Fibroblast of skin of left quadriceps (primary cell): ENCODE measurements around the gene SMARCA2.

Experiments
- DNase-seq, 2 experiments: peaks; one replicate each; pipeline ENCODE4 v3.0.0-alpha.2; 2013; ENCODE audit warnings: low read depth in 2 of 2

Gene SMARCA2

GRCh38 chr9:2039294-2040180 lies 24.4 kb downstream of the SMARCA2 start:
- no peak for DNase-seq

- no peak for DNase-seq
Observed at GRCh38 chr9:2040828-2041227, 25.7 kb downstream of the SMARCA2 start.

- DNase-seq = no peak
Observed at GRCh38 chr9:2041736-2042135, 26.6 kb downstream of the SMARCA2 start.

DNA sequence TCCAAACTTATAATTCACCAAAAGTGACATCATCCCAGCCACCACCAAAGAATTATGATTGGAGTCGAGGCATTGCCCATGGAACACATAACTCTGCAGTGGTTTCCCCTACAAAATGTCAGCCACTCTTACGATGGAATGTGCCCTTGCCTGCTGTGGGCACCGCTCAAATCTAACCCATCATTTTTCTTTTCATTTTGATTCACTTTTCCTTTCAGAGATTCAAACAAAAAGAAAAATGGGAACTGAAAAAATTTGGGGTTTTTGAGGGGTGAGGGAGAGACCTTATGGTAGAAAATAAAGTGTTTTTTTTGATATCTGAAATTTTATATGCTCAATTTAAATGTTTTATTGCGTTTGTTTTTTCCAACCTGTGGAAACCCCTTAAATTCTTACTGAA lies 28.1 kb downstream of the SMARCA2 start:
- DNase-seq = no peak

DNA sequence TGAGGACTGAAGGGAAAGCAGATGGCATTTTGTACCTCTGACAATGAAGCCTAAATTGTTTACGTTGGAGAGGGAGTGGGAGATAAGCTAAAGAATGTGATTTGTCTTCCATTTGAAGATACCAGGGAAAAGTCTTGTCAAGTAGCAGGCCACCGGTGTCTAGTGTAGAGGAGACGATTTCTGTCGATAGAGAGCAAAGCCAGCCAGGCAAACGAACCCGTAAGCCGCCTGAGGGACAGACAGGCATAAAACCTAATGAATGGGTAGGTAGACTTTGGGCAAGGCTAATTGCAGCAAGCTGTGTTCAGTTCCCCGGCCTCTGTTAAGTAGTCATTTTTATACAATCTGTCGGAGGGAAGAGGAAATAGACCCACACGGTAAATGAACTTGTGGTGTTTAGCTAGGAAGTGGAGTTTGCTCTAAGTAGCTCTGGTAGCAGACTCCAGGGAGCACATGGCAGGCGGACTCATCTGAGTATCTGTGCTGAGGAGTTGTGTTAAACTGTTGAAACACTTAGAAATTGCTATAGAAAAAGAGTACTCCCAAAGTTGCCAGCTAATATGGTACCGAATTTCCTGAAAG lies 28.8 kb downstream of the SMARCA2 start:
- no peak for DNase-seq

GRCh38 chr9:2047144-2047671 lies 32.1 kb downstream of the SMARCA2 start:
- DNase-seq = no peak

DNA sequence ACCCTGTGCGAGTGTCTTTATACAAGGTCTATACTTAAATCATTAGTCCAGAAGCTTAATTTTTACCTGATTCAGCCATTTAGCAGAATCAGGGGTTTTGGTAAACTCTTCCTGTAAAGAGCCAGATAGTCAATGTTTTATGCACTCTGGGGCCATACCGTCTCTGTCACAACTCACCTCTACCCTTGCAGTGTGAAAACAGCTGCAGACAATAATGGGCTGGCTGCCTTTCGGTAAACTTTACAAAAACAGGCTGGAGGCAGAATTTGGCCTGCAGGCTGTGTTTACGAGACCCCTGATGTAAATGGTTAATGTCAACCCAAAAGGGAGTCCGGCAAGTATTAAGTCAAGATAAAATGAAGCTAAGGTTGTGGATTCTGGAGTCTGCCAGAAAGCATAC lies 32.8 kb downstream of the SMARCA2 start:
- no peak for DNase-seq

- no peak for DNase-seq
Observed at GRCh38 chr9:2050236-2050635, 35.1 kb downstream of the SMARCA2 start.

- no peak for DNase-seq
Observed at GRCh38 chr9:2053883-2054845, 39.0 kb downstream of the SMARCA2 start.

GRCh38 chr9:2055203-2055658 lies 40.1 kb downstream of the SMARCA2 start:
- no peak for DNase-seq

GRCh38 chr9:2059274-2059929 lies 44.3 kb downstream of the SMARCA2 start:
- DNase-seq = no peak

- DNase-seq = no peak
Observed at GRCh38 chr9:2060424-2060823, 45.3 kb downstream of the SMARCA2 start.

DNA sequence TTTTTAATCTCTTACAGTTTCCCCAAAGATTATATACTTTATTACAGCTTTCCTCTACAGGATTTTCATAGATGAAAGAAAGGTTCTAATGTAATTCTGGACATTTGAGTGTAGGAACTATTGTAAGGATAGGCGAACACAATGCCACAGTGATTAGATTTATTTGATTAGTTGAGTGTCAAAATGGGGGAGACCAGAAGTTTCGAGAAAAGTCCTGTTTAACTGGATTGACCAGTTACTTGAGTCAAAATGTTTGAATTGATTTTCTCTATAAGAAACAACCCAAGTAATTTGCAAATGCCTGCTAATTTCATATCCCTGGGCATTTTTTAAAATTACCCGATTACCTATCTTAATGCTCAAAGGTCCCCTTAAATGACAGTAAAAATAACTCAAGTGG lies 50.6 kb downstream of the SMARCA2 start:
- no peak for DNase-seq

DNA sequence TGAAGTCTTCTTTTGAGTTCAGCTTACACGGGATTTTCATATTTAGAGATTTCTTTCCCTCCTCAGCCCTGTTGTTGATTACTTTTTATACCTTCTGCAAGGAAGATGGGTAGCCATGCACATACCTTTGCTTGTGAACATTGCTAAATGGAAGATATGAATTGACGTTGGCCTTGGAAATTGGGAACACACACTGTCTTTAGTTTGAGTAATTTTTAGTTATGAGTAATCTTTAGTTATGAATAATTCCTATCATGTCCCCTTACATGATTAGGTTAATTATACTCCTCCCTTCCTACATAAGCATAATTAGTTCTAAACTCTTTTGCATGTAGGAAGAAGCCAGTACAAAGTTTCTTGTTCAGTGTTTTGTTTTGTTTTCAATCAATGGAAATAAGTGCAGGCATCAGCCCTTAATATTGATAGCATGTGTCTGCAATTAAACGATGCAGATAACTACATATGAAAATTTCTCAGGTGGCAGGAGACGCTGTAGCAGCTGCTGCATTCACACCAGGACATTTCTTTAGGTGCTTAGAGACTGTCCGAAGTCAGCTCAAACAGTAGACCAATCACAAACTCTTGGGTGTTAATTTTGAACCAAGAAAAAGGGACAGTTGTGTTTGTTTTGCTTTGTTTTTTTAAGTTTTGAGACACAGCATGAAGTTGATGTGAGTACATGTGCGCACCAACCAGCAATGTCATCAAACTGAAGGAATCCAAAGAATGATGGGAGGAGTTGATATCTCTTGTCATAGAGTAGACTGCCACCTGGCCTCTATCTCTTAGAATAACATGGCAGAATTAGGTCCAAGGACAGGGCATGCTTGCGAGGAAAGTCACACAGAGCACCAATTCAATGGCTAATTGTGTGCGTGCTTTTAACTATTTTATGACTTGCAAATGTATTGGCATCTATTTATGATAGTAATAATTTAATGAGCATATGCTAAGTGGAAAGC lies 51.4 kb downstream of the SMARCA2 start:
- DNase-seq = no peak

- no peak for DNase-seq
Observed at GRCh38 chr9:2072752-2073405, 57.7 kb downstream of the SMARCA2 start.

DNA sequence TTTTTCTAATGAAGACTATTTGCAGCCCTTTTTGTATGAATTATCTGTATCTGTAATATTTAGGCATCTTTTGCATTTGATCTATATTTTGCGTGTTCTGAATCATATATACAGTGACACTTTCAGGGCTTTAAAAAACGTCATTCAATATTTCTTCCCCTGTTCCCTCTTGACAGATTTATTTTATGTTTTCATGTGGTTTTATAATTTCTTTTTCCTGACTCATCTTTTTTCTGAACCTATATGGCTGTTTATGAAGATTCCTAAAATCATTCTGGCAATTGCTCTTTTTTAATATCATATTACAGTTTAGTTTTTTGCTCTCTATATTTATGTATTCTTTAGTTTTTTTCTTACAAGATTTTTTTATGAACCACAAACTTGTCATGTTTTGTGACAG lies 67.6 kb downstream of the SMARCA2 start:
- peak; percentile 48 to 50 for DNase-seq

GRCh38 chr9:2083479-2083878 lies 68.3 kb downstream of the SMARCA2 start:
- peak in 1 of 2 experiments; percentile 73 for DNase-seq

DNA sequence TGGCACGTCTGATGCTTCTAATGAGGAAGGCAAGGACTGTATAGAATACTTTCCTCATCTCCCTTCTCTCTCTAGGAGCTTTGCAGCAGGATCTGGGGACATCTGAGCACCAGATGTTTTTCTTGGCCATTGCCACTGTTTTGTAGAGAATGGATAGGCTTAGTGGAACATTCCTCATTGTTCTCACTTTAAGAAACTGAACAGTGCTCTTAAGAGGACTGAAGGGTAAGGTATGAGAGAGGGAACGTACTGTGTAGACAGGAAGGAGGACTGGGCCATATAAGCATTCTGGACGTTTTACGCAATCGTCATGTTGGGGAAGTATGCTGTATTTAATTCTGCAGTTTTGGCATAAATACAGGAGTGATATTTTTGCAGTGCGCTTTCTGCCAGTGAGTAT lies 70.6 kb downstream of the SMARCA2 start:
- peak; percentile 88 to 89 for DNase-seq

- no peak for DNase-seq
Observed at GRCh38 chr9:2086116-2086515, 71.0 kb downstream of the SMARCA2 start.

DNA sequence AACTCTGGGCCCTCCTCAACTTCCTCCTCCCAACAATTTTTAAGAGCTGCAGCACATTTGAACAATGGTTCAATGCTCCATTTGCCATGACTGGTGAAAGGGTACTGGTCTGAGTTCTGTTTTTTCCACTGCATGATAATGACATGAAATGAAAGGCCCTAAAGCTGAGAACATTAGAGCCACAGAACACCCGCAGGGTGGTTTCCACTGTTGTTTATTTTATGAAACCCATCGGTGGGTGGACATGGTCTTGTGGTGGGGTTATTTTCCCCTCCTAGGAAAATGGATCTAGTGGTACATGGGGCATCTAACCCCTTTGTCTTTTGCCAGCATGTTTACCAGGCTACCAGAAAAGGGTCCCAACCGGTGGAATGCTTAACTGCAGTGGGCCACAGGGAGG lies 71.8 kb downstream of the SMARCA2 start:
- no peak for DNase-seq
